Erythroblast (primary cell): ENCODE measurements around the gene MRPL34.

ENCODE experiments used
- GATA1 ChIP-seq: IDR thresholded peaks from 2 replicates; pipeline ENCODE4 v1.6.1; 2011; ENCODE audit warnings: low read depth, mild to moderate bottlenecking, control low read depth, low read length, moderate library complexity
- POLR2A ChIP-seq: IDR thresholded peaks from 2 replicates; pipeline ENCODE4 v1.6.1; 2011; ENCODE audit warnings: mild to moderate bottlenecking, low read length

DNA sequence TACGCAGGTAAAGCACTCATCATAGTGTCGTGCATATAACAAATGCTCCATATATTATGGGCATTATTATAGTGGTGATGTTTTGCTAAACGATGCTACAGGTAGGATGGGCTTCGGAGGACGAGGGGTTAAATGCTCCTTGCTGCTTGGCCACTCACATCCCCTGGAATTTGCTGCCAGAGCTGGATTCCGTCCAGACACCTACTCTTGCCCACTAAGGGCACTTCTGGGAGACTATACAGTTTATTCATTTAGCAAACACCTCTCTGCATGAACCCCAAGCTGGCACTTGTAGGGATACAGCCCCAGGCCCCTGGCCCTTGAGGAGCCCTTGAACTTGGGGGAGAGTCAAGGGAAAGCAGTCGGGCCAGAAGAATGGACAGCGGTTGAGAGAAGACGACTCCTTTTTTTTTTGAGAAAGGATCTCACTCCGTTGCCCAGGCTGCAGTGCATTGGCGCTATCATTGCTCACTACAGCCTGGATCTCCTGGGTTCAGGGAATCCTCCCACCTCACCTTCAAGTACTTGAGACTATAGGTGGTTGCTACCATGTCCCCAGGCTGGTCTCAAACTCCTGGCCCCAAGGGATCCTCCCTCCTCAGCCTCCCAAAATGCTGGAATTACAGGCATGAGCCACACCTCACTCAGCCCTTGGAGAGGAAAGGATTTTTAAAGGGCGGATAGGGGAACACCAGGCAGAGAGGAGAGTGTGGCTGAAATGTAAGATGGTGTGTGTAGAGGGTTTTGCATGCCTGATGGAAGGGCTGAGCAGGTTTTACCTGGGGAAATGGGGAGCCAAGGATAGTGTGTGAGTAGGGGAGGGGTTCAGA, 1.1 kb upstream of the MRPL34 start:
- no peak for TF ChIP-seq POLR2A
- no peak for TF ChIP-seq GATA1
